ENCODE measurements around the gene PIGZ.
A peak's percentile ranks its signal among the peaks of the same experiment; 100 is the strongest.

PIGZ gene

DNA sequence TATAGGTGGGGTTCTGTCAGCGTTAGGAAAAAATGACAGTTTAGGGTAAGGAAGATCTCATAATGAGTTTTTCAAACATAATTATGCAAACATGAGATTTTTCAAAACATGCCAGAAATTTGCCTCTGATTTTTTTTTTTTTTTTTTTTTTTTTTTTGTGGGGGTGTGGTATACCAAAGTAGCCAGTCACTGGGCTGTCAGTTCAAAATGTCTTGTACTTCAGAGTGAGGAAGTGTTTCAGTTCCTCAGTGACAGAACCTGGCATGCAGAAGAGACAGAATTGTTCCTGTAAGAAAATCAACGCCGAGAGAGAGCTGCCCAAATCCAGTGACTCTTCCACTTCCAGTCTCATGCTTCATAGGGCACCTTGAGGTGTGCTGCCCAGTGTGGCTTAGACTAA lies 36.0 kb downstream of the PIGZ start:
- DNase-seq (ENCODE audit: low read depth) = no peak
- TF ChIP-seq, protein P1, sequence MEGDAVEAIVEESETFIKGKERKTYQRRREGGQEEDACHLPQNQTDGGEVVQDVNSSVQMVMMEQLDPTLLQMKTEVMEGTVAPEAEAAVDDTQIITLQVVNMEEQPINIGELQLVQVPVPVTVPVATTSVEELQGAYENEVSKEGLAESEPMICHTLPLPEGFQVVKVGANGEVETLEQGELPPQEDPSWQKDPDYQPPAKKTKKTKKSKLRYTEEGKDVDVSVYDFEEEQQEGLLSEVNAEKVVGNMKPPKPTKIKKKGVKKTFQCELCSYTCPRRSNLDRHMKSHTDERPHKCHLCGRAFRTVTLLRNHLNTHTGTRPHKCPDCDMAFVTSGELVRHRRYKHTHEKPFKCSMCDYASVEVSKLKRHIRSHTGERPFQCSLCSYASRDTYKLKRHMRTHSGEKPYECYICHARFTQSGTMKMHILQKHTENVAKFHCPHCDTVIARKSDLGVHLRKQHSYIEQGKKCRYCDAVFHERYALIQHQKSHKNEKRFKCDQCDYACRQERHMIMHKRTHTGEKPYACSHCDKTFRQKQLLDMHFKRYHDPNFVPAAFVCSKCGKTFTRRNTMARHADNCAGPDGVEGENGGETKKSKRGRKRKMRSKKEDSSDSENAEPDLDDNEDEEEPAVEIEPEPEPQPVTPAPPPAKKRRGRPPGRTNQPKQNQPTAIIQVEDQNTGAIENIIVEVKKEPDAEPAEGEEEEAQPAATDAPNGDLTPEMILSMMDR (conservative IDR thresholded peaks at IDR 0.05; ENCODE audit: control insufficient read depth, insufficient read depth, low read depth, low read length) = no peak
- no peak overlapping the region for H3K4me3 ChIP-seq (ENCODE audit: control insufficient read depth, low read depth, low read length)

DNA sequence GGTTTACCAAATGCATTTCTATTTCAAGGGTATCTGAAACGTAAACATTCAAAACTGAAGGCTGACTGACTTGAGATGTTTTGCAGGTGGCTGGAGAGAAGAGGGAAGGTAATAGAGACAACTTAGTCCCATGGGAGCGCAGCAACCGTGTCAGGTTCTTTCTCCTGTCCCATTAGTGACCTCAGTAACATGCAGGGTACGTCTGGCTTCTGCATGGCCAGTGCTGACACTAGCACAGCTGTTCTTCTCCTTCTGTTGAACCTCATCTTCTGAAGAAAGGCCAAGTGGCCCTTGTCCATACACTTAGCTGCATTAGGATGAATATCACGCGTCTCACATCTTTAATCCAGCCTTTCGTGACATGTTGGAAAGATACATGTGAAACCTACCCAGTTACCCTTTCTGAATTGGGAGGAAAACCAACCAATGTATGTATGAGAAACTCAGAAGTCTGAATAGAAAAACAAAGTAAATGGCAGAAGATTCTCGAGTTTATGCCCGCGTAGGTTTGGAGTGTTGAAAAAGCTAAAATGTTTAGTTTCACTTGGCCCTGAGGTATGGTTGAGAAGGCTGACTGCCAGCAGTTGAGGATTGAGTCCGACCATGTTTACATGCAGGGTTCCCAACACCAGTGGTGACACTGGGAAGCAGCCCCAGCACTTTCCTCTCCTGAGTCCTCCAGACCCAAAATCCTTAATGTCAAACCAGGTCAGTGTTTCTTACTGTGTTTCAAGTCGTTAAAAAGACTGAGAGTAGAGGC lies 36.6 kb downstream of the PIGZ start:
- no peak for DNase-seq (ENCODE audit: low read depth)
- TF ChIP-seq, protein P1 (conservative IDR thresholded peaks at IDR 0.05; ENCODE audit: control insufficient read depth, insufficient read depth, low read depth, low read length) = no peak
- no peak overlapping the region for H3K4me3 ChIP-seq (ENCODE audit: control insufficient read depth, low read depth, low read length)

DNA sequence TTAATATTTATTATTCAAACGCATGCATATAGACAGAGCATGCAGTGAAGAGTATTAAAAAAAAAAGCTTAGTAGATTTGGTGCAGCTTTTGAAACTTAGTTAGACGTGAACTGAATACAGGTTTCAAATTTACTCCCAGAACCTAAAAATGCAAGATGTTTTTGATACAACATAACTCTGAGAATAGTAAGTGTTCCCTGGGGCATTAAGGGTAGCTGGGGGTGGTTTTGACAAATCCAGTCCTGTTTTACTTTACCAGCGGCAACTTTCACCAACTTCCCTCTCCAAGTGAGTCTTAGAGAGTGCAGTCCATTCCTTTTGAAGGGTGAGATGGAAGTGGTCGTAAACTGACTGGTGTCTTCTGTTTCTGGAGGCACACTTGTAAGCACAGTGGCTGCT lies 37.5 kb downstream of the PIGZ start:
- no peak overlapping the region for H3K4me3 ChIP-seq (ENCODE audit: control insufficient read depth, low read depth, low read length)
- TF ChIP-seq, protein P1 (conservative IDR thresholded peaks at IDR 0.05; ENCODE audit: control insufficient read depth, insufficient read depth, low read depth, low read length) = no peak
- DNase-seq (ENCODE audit: low read depth) = no peak

DNA sequence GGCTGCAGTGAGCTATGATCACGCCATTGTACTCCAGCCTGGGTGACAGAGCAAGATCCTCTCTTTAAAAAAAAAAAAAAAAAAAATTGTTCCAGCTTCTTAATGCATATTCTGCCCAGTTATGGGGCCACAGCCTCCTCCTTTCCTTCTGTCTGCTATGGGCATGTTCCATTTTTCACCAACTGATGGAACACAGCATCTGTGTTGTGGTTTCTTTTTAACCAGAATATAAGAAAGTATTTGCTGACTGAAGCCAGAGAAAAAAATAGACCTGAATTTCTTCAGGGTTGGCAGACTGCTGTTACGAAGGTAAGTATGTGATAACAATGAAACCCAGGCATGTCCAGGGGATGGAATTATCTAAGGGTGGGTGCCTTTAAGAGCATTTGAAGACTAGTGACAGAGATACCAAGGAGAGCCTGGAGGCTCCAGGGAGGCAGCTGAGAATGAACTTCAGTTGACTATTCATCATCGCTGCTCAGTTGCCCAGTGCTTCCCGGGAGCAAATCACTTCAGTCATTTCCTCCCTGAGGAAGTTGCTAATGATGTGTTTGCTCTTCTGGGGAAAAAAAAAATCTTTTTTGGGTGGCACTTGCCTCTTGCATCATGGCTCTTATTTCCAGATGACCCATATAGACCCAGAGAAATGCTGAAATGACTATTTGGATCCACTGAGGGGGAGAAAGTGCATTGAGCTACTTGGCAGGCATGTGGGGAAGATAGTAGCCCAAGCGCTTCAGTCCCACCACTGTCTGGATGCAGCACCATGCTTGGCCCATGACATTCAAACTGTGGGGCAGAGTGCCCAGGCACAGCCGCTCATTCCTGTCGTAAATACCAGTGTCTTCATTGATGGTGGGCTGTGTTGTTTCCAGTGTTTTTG lies 40.8 kb downstream of the PIGZ start:
- no peak overlapping the region for H3K4me3 ChIP-seq (ENCODE audit: control insufficient read depth, low read depth, low read length)
- TF ChIP-seq, protein P1 (conservative IDR thresholded peaks at IDR 0.05; ENCODE audit: control insufficient read depth, insufficient read depth, low read depth, low read length) = no peak
- DNase-seq (ENCODE audit: low read depth) = peak; percentile 8

DNA sequence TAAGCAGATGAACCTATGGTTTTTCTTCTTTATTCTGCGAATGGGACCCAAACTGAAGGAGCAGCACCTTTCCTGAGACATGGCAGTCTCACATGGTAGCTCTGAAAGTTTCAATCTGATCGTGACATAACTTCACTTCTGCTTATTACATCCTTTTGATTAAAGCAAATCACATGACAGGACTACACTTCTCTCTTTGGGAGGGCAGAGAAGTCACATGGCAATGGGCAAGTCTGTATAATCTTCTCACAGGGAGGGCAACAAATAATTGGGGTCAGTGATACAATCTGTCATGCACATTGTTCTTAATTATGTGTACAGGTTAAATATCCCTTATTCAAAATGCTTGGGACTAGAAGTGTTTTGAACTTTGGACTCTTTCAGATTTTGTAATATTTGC lies 47.9 kb downstream of the PIGZ start:
- no peak overlapping the region for H3K4me3 ChIP-seq (ENCODE audit: control insufficient read depth, low read depth, low read length)

DNA sequence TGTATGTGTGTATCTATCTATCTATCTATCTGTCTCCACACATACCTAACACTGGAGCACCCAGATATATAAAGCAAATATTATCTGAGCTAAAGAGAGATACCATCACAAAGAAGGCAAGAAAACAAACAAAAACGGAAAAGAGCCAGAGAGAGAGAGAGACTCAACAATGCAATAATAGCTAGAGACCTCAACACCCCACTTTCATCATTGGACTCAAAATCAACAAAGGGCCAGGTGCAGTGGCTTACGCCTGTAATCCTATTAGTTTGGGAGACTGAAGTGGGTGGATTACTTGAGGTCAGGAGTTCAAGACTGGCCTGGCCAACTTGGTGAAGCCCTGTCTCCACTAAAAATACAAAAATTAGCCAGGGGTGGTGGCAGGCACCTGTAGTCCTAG lies 49.7 kb downstream of the PIGZ start:
- DNase-seq (ENCODE audit: low read depth) = no peak
- no peak overlapping the region for H3K4me3 ChIP-seq (ENCODE audit: control insufficient read depth, low read depth, low read length)

More for the DNA sequence above, 47.9 kb downstream of the PIGZ start:
- TF ChIP-seq, protein P1 (conservative IDR thresholded peaks at IDR 0.05; ENCODE audit: control insufficient read depth, insufficient read depth, low read depth, low read length) = no peak
- no peak for DNase-seq (ENCODE audit: low read depth)

More for the DNA sequence above, 49.7 kb downstream of the PIGZ start:
- TF ChIP-seq, protein P1 (conservative IDR thresholded peaks at IDR 0.05; ENCODE audit: control insufficient read depth, insufficient read depth, low read depth, low read length) = no peak
